GM10266 (cell line): Measurements from ENCODE around the gene DCST1.
"Not testable (repeated sequence)": the region's sequence is repeated elsewhere in the genome, so short reads cannot be mapped to it uniquely, and the experiment has no call there.

Experiments used
- DNase-seq: peaks from one replicate; pipeline ENCODE4 v3.0.0; 2012; ENCODE audit errors: extremely low spot score
- TF ChIP-seq, protein P1 (sequence below): IDR thresholded peaks from 2 replicates; pipeline ENCODE4 v1.5.1; 2012; ENCODE audit warnings: mild to moderate bottlenecking, low read depth; ENCODE audit not compliant: control insufficient read depth, insufficient read depth; ENCODE audit errors: missing control alignments

The DCST1 gene

GRCh38 chr1:154992721-154993571 is 40.7 kb upstream of the DCST1 start:
- DNase-seq: no peak
- TF ChIP-seq, protein P1, sequence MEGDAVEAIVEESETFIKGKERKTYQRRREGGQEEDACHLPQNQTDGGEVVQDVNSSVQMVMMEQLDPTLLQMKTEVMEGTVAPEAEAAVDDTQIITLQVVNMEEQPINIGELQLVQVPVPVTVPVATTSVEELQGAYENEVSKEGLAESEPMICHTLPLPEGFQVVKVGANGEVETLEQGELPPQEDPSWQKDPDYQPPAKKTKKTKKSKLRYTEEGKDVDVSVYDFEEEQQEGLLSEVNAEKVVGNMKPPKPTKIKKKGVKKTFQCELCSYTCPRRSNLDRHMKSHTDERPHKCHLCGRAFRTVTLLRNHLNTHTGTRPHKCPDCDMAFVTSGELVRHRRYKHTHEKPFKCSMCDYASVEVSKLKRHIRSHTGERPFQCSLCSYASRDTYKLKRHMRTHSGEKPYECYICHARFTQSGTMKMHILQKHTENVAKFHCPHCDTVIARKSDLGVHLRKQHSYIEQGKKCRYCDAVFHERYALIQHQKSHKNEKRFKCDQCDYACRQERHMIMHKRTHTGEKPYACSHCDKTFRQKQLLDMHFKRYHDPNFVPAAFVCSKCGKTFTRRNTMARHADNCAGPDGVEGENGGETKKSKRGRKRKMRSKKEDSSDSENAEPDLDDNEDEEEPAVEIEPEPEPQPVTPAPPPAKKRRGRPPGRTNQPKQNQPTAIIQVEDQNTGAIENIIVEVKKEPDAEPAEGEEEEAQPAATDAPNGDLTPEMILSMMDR: no peak

DNA sequence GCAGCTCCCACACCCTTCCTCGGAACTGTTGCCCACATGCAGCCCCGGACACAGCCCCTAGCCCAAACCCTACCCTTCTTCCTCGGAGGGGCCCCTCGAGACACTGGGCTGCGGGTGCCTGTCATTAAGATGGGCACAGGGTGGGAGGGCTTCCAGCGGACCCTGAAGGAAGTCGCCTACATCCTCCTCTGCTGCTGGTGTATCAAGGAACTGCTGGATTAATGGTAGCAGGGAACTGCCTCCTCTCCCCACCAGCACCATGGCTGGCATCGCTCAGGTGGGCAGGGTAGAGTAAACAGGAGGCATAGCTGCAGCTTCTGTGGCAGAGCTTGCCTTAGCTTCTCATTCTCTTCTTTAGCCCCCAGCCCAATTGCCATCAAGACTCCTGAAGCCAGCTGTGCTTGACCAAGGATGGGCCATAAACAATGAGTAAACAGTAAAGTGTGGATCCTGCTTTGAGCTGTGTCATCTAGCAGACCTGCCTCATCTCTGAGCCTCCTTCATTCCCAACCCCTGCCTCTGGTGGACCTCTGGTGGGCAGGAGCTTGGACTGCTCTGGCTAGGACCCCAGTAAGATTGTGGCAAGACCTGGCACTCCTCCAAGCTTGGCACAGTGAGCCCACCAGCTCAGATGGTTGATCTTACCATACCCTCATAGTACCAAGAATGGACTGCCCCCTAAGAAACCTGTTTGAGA is 39.9 kb upstream of the DCST1 start, which contains the start of gene LENEP:
LENEP (plus strand) TSS at position 15 of the 697 bp plus-strand sequence; CDS start at position 37, 22 bp downstream.
- TF ChIP-seq, protein P1: no peak
- DNase-seq: no peak

- no peak for DNase-seq
- TF ChIP-seq, protein P1: no peak
Measured at GRCh38 chr1:154994269-154994587, 39.4 kb upstream of the DCST1 start.

GRCh38 chr1:154994591-154994990 is 39.0 kb upstream of the DCST1 start:
- TF ChIP-seq, protein P1: no peak
- DNase-seq: no peak

DNA sequence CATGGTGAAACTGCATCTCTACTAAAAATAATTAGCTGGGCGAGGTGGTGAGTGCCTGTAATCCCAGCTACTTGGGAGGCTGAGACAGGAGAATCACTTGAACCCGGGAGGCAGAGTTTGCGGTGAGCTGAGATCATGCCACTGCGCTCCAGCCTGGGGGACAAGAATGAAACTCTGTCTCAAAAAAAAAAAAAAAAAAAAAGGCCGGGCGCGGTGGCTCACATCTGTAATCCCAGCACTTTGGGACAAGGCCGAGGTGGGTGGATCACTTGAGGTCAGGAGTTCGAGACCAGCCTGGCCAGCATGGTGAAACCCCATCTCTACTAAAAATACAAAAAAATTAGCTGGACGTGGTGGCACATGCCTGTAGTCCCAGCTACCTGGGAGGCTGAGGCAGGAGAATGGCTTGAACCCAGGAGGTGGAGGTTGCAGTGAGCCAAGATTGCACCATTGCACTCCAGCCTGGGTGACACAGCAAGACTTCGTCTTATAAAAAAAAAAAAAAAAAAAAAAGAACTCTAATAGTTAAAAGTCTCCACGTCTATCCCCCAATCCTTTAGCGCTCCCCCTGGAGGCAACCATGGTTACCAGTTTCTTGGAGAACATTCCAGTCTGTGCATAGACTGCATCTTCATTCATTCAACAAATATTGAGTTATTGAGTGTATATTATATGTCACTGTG is 38.2 kb upstream of the DCST1 start:
- DNase-seq: not testable (repeated sequence)

GRCh38 chr1:154996966-154997701 is 36.5 kb upstream of the DCST1 start:
- DNase-seq: no peak
- TF ChIP-seq, protein P1: no peak

DNA sequence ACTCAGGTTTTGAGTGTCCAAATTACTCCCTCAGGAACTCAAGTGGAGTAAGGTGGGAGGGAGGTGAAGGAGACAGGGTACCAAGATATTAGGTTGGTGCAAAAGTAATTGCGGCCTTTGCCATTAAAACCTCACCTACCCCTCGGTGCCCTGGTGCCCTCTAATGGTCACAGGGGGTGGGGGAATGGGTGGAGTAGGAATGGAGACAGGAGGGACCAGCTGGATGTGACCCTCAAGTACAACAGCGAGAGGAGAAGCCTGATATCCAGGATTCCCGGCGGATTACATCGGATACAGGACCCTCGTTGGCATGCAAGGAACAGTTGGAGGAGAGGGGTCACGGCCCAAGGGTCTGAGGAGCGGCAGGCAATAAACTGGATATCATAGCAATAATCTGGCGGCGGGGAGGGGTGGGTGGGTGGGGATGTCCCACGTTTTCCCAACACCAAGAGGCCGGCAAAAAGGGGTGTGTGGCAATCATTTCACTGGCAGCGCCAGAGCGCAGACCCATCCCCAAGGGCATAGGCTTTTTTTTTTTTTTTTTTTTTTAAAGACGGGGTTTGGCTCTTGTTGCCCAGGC is 35.3 kb upstream of the DCST1 start:
- no peak for DNase-seq
- TF ChIP-seq, protein P1: peak; percentile 26
